ENCODE measurements around the gene FNBP1.

The FNBP1 gene

DNA sequence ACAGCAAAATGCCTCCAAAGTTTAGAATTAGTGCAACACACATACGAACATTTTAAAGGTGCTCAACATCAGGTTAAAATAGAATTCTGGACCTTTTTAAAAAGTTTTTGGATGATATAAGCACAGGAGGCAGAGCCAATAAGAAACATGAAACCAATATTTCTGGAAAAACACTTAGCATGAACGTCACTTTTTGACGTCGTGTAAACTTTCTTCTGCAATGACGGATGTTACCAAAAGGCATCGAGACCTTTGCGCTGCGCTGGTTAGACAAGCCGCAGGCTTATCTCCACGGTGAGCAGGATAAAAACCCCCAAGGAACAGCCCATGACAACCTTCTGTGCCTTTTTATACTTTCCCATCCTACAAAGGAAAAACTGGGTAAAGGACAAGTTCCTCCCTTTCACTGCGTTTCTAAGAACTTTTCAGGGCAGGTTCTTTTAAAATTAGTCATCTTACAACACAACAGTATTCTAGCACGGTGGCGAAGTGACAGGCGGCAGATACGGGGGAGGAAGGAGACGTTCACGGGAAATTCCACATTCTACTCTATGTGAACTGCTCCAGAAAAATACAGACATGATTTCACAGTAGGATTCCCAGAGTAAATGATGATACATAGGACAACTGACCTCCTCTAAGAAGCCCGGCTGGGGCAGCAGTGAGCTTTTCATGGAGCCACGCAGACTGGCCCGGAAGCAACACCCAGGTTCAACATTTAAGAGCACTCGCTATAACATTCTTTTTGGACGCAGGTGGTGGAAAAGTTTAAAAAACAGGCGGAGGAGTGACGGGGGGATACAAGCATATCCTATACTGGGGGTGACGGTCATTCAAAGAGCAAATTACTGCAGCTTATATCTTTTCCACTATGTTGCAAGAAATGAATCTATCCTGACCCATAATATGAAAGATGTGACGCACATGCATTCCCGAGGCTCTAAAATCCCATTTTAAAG, 155.4 kb downstream of the FNBP1 start:
- peaks cover 0 to 9% of the 10 kb centered on the region in 2 donors for H3K9me3 ChIP-seq (replicated peaks in 1 of 2; ENCODE audit: control insufficient read depth in 2 of 2, insufficient read depth in 1 of 2, low read depth in 1 of 2, low read length in 2 of 2)
- no peak overlapping the region for H3K4me2 ChIP-seq (ENCODE audit: insufficient read depth, low read length, poor library complexity, severe bottlenecking)
- H2BK15ac ChIP-seq (ENCODE audit: low read length), result no peak overlapping the region
- peaks cover 5 to 28% of the 10 kb centered on the region in 2 donors for H3K36me3 ChIP-seq (replicated peaks in 1 of 2; ENCODE audit: control insufficient read depth in 2 of 2, insufficient read depth in 2 of 2, low read length in 2 of 2)
- no peak overlapping the region for H3K23ac ChIP-seq (ENCODE audit: low read depth, low read length, poor library complexity)
- H3K4me1 ChIP-seq (ENCODE audit: control insufficient read depth in 2 of 2, insufficient read depth in 1 of 2, low read depth in 1 of 2, low read length in 2 of 2), result peaks cover 16 to 25% of the 10 kb centered on the region in 2 donors
- no peak overlapping the region for H2AK5ac ChIP-seq (ENCODE audit: low read depth, low read length)
- H3K27me3 ChIP-seq (ENCODE audit: control insufficient read depth in 3 of 3, insufficient read depth in 3 of 3, low read depth in 1 of 3, low read length in 3 of 3), result no peaks in the 10 kb centered on the region
- H3K79me1 ChIP-seq (ENCODE audit: low read depth, low read length), result no peaks in the 10 kb centered on the region
- WGBS, 2 donors (ENCODE audit: extremely low coverage in 2 of 2, insufficient read length in 2 of 2, insufficient replicate concordance in 1 of 2), result no CpG with 5 or more reads among the region's 27 CpGs
- no peak overlapping the region for H2AFZ ChIP-seq (ENCODE audit: low read length)
- H4K91ac ChIP-seq (ENCODE audit: low read depth, low read length, poor library complexity), result no peak overlapping the region
- DNase-seq (ENCODE audit: low spot score), result no peak
- H2BK120ac ChIP-seq (ENCODE audit: low read depth, low read length), result no peak overlapping the region
- no peak overlapping the region for H3K4ac ChIP-seq (ENCODE audit: low read length)
- no peak overlapping the region for H3K14ac ChIP-seq (ENCODE audit: low read length)
- H3K4me3 ChIP-seq (ENCODE audit: low read length in 2 of 2), result no peak overlapping the region
- H3K9ac ChIP-seq (ENCODE audit: low read depth, low read length, poor library complexity), result no peak overlapping the region
- H4K8ac ChIP-seq (ENCODE audit: low read depth, low read length), result no peak overlapping the region
- peak overlapping the region; percentile 29 for H3K27ac ChIP-seq (replicated peaks; ENCODE audit: low read length)
- no peak overlapping the region for H2BK12ac ChIP-seq (ENCODE audit: low read length)
- no peak overlapping the region for H3K18ac ChIP-seq (ENCODE audit: low read length)
- H2BK5ac ChIP-seq (ENCODE audit: low read length), result no peak overlapping the region

DNA sequence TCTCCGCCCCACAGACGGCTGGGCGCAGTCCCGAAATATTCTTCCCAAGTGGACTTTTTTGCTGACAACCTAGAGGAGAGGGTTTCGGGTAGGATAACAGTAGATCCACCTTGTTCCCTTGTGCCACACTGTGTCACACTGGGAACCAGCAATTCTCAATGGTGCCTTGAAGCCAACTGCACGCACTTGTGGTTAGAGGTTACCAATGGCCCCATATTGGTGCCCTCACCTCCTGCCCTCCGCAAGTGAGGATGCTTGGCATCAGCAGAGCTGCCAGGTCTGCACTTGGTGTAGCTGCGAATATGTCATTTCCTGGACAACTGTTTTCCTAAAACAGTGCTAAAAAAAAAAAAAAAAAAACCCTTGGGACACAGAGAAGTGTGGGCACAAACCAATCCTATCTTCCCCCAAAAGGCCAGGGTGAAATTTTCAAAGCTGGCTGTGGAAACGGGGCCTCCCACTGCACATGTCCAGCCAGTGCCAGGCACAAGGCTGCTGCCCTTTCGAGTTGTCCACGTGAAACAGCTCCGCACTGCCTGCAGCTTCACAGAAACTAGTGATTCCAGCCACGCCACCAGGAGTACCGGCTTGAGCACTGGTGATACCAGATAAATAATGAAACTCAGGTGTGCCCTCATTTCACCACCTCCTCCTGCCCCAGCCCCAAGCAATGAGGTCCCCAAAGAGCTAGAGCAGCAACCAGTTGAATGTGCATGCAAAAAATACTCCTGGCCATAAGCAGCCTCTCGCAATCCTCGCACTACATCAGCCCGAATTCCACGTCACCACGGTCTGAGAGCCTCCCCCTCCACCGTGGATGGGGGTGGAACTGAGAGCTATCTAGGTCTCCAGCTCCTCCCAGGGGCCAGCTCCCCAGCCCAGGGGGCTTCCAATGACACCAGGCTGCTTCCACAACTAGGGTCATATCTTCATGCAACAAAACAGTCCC, 156.5 kb downstream of the FNBP1 start:
- H3K23ac ChIP-seq (ENCODE audit: low read depth, low read length, poor library complexity), result no peak overlapping the region
- H3K79me1 ChIP-seq (ENCODE audit: low read depth, low read length), result no peaks in the 10 kb centered on the region
- no peak overlapping the region for H3K14ac ChIP-seq (ENCODE audit: low read length)
- no peak overlapping the region for H3K27ac ChIP-seq (replicated peaks; ENCODE audit: low read length)
- no peak overlapping the region for H3K4ac ChIP-seq (ENCODE audit: low read length)
- H4K91ac ChIP-seq (ENCODE audit: low read depth, low read length, poor library complexity), result no peak overlapping the region
- no peak overlapping the region for H2BK5ac ChIP-seq (ENCODE audit: low read length)
- no peak overlapping the region for H3K4me3 ChIP-seq (ENCODE audit: low read length in 2 of 2)
- H2BK120ac ChIP-seq (ENCODE audit: low read depth, low read length), result no peak overlapping the region
- no peak overlapping the region for H3K18ac ChIP-seq (ENCODE audit: low read length)
- H2AK5ac ChIP-seq (ENCODE audit: low read depth, low read length), result peak overlapping the region; percentile 66
- no peak for DNase-seq (ENCODE audit: low spot score)
- no peak overlapping the region for H2BK12ac ChIP-seq (ENCODE audit: low read length)
- H2AFZ ChIP-seq (ENCODE audit: low read length), result no peak overlapping the region
- H3K4me1 ChIP-seq (ENCODE audit: control insufficient read depth in 2 of 2, insufficient read depth in 1 of 2, low read depth in 1 of 2, low read length in 2 of 2), result peaks cover 16 to 25% of the 10 kb centered on the region in 2 donors
- no peak overlapping the region for H3K9ac ChIP-seq (ENCODE audit: low read depth, low read length, poor library complexity)
- H3K9me3 ChIP-seq (replicated peaks in 1 of 2; ENCODE audit: control insufficient read depth in 2 of 2, insufficient read depth in 1 of 2, low read depth in 1 of 2, low read length in 2 of 2), result peaks cover 0 to 9% of the 10 kb centered on the region in 2 donors
- WGBS, 2 donors (ENCODE audit: extremely low coverage in 2 of 2, insufficient read length in 2 of 2, insufficient replicate concordance in 1 of 2), result no CpG with 5 or more reads among the region's 20 CpGs
- H3K4me2 ChIP-seq (ENCODE audit: insufficient read depth, low read length, poor library complexity, severe bottlenecking), result no peak overlapping the region
- H2BK15ac ChIP-seq (ENCODE audit: low read length), result peak overlapping the region; percentile 2
- H3K27me3 ChIP-seq (ENCODE audit: control insufficient read depth in 3 of 3, insufficient read depth in 3 of 3, low read depth in 1 of 3, low read length in 3 of 3), result no peaks in the 10 kb centered on the region
- peaks cover 8 to 38% of the 10 kb centered on the region in 2 donors for H3K36me3 ChIP-seq (replicated peaks in 1 of 2; ENCODE audit: control insufficient read depth in 2 of 2, insufficient read depth in 2 of 2, low read length in 2 of 2)
- H4K8ac ChIP-seq (ENCODE audit: low read depth, low read length), result no peak overlapping the region

DNA sequence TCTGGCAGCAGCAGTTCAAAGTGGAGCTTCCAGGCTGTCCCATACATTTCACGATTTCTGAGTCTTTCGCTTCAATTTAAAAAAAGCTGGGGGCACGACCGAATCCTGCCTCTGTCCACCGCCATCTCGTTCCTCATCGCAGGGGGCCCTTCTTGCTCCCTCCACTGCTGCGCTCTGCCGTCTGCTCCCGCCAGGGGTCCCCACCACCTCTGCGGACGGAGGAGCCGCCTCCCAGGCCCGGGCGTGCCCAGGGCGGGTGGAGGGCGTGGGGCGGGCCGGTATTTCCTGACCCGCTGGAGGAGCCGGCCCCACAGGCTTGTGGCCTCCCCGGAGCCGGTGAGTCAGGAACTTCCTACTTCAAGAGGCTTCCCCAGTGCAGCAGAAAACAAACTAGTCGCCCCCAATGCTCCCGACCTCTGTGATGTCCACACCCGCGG, 157.3 kb downstream of the FNBP1 start:
- H2BK120ac ChIP-seq (ENCODE audit: low read depth, low read length), result peak overlapping the region; percentile 92
- H3K4ac ChIP-seq (ENCODE audit: low read length), result peak overlapping the region; percentile 77
- peaks cover 11 to 34% of the 10 kb centered on the region in 2 donors for H3K36me3 ChIP-seq (replicated peaks in 1 of 2; ENCODE audit: control insufficient read depth in 2 of 2, insufficient read depth in 2 of 2, low read length in 2 of 2)
- no peak overlapping the region for H3K14ac ChIP-seq (ENCODE audit: low read length)
- H3K4me1 ChIP-seq (ENCODE audit: control insufficient read depth in 2 of 2, insufficient read depth in 1 of 2, low read depth in 1 of 2, low read length in 2 of 2), result peaks cover 16 to 22% of the 10 kb centered on the region in 2 donors
- peak overlapping the region; percentile 57 for H2AFZ ChIP-seq (ENCODE audit: low read length)
- peak overlapping the region; percentile 87 for H3K23ac ChIP-seq (ENCODE audit: low read depth, low read length, poor library complexity)
- H2BK15ac ChIP-seq (ENCODE audit: low read length), result peak overlapping the region; percentile 99
- H3K4me3 ChIP-seq (ENCODE audit: low read length in 2 of 2), result no peak overlapping the region
- peak overlapping the region; percentile 30 for H3K27ac ChIP-seq (replicated peaks; ENCODE audit: low read length)
- DNase-seq (ENCODE audit: low spot score), result peak; percentile 77
- H3K9me3 ChIP-seq (replicated peaks in 1 of 2; ENCODE audit: control insufficient read depth in 2 of 2, insufficient read depth in 1 of 2, low read depth in 1 of 2, low read length in 2 of 2), result peaks cover 0 to 9% of the 10 kb centered on the region in 2 donors
- no peak overlapping the region for H2BK5ac ChIP-seq (ENCODE audit: low read length)
- H3K9ac ChIP-seq (ENCODE audit: low read depth, low read length, poor library complexity), result peak overlapping the region; percentile 13
- H2AK5ac ChIP-seq (ENCODE audit: low read depth, low read length), result peak overlapping the region; percentile 99
- H3K4me2 ChIP-seq (ENCODE audit: insufficient read depth, low read length, poor library complexity, severe bottlenecking), result peak overlapping the region; percentile 47
- H3K27me3 ChIP-seq (ENCODE audit: control insufficient read depth in 3 of 3, insufficient read depth in 3 of 3, low read depth in 1 of 3, low read length in 3 of 3), result no peaks in the 10 kb centered on the region
- no peak overlapping the region for H2BK12ac ChIP-seq (ENCODE audit: low read length)
- no peak overlapping the region for H4K8ac ChIP-seq (ENCODE audit: low read depth, low read length)
- no peak overlapping the region for H4K91ac ChIP-seq (ENCODE audit: low read depth, low read length, poor library complexity)
- peak overlapping the region; percentile 97 for H3K18ac ChIP-seq (ENCODE audit: low read length)
- H3K79me1 ChIP-seq (ENCODE audit: low read depth, low read length), result no peaks in the 10 kb centered on the region
- no CpG with 5 or more reads among the region's 27 CpGs for WGBS, 2 donors (ENCODE audit: extremely low coverage in 2 of 2, insufficient read length in 2 of 2, insufficient replicate concordance in 1 of 2)
